HepG2 (cell line): Measurements from ENCODE around the gene RASSF4. TPM values are rescaled to one million over a fixed set of nuclear protein-coding genes. Genes with fewer than 3 reads are reported as not detected.

ENCODE experiments used
- ATF1 ChIP-seq: IDR thresholded peaks from 2 replicates; pipeline ENCODE4 v1.6.1; 2016; ENCODE audit warnings: mild to moderate bottlenecking, control low read depth
- ATF5 ChIP-seq: sonication (generic); formaldehyde crosslinking; IDR thresholded peaks from 2 replicates; pipeline ENCODE4 v1.4.0; 2020; ENCODE audit warnings: mild to moderate bottlenecking, low read depth, missing genetic modification reagents
- E2F1 ChIP-seq: sonication (generic); formaldehyde crosslinking; IDR thresholded peaks from 2 replicates; pipeline ENCODE4 v1.5.0; 2020; ENCODE audit warnings: missing genetic modification reagents
- GMEB1 ChIP-seq: sonication (generic); formaldehyde crosslinking; IDR thresholded peaks from 2 replicates; pipeline ENCODE4 v1.5.1; 2020; ENCODE audit warnings: missing genetic modification reagents, mild to moderate bottlenecking, borderline replicate concordance
- HES4 ChIP-seq: sonication (generic); formaldehyde crosslinking; IDR thresholded peaks from 2 replicates; pipeline ENCODE4 v1.9.0; 2021; ENCODE audit warnings: mild to moderate bottlenecking, missing genetic modification reagents, borderline replicate concordance
- KAT8 ChIP-seq: IDR thresholded peaks from 2 replicates; pipeline ENCODE4 v1.6.1; 2016; ENCODE audit warnings: missing genetic modification reagents, missing compliant biosample characterization
- NR1H2 ChIP-seq: sonication (generic); formaldehyde crosslinking; IDR thresholded peaks from 2 replicates; pipeline ENCODE4 v1.8.1; 2022; ENCODE audit warnings: low read depth, missing genetic modification reagents, borderline replicate concordance
- PBX3 ChIP-seq: sonication (generic); formaldehyde crosslinking; IDR thresholded peaks from 2 replicates; pipeline ENCODE4 v1.8.1; 2023; ENCODE audit warnings: missing genetic modification reagents, inconsistent platforms, borderline replicate concordance
- SALL1 ChIP-seq: sonication (generic); formaldehyde crosslinking; IDR thresholded peaks from 2 replicates; pipeline ENCODE4 v1.8.0; 2022; ENCODE audit warnings: mild to moderate bottlenecking, missing genetic modification reagents
- SNAPC4 ChIP-seq: sonication (generic); formaldehyde crosslinking; IDR thresholded peaks from 2 replicates; pipeline ENCODE4 v1.4.0; 2020; ENCODE audit warnings: mild to moderate bottlenecking, missing genetic modification reagents
- SP140L ChIP-seq: sonication (generic); formaldehyde crosslinking; IDR thresholded peaks from 2 replicates; pipeline ENCODE4 v1.4.0; 2020; ENCODE audit warnings: missing genetic modification reagents, borderline replicate concordance
- ZBTB1 ChIP-seq: sonication (generic); formaldehyde crosslinking; IDR thresholded peaks from 2 replicates; pipeline ENCODE4 v1.4.0; 2020; ENCODE audit warnings: missing genetic modification reagents, borderline replicate concordance
- ZBTB20 ChIP-seq: sonication (generic); formaldehyde crosslinking; IDR thresholded peaks from 2 replicates; pipeline ENCODE4 v1.8.1; 2023; ENCODE audit warnings: missing genetic modification reagents, low read depth, mild to moderate bottlenecking, borderline replicate concordance
- ZNF275 ChIP-seq: sonication (generic); formaldehyde crosslinking; IDR thresholded peaks from 2 replicates; pipeline ENCODE4 v1.8.0; 2022; ENCODE audit warnings: missing genetic modification reagents, mild to moderate bottlenecking, inconsistent platforms, borderline replicate concordance
- ZNF672 ChIP-seq: sonication (generic); formaldehyde crosslinking; IDR thresholded peaks from 2 replicates; pipeline ENCODE4 v1.8.1; 2022; ENCODE audit warnings: missing genetic modification reagents
- ZNF737 ChIP-seq: sonication (generic); formaldehyde crosslinking; IDR thresholded peaks from 2 replicates; pipeline ENCODE4 v1.5.0; 2020; ENCODE audit warnings: missing genetic modification reagents, mild to moderate bottlenecking, borderline replicate concordance
- ZNF883 ChIP-seq: sonication (generic); formaldehyde crosslinking; IDR thresholded peaks from 2 replicates; pipeline ENCODE4 v1.5.1; 2020; ENCODE audit warnings: mild to moderate bottlenecking, missing genetic modification reagents; ENCODE audit errors: not compliant biosample characterization
- polyA plus RNA-seq, 8 experiments: library from polyadenylated mRNA; depleted of rRNA in 3 of 8; stranded (reverse) in 7 of 8; unstranded in 1 of 8; fragments of >200 nt; fragmentation: Illumina TruSeq in 4 of 8; extraction: Trizol in 4 of 8; gene quantifications; 2 replicates each; pipeline versions ENCODE4 v1.2.1 to v1.2.3, GENCODE V29; 2011 to 2016; ENCODE audit warnings: low read depth in 4 of 8, missing spikeins in 1 of 8, mixed read lengths in 1 of 8; ENCODE audit not compliant: insufficient read depth in 1 of 8
- total RNA-seq, 5 experiments: library from RNA; depleted of rRNA; stranded (reverse); fragments of >200 nt; fragmentation: Illumina TruSeq; extraction: Trizol; gene quantifications; 2 replicates each; pipeline ENCODE4 v1.2.3, GENCODE V29; 2016; ENCODE audit warnings: low read depth in 1 of 5

Gene RASSF4
- total and polyA plus RNA-seq, 2 of the 13 experiments (the other 11 are each of a cell fraction or from before 2014, with no cell fraction given) = 34.0 to 51.7 TPM

- TF ChIP-seq GMEB1 (CRISPR knock-in tag) (no peak; the same call in 1 of the 2 replicates), ZBTB1 (CRISPR knock-in tag) (no peak), ZNF672 (no peak), ATF1 (CRISPR knock-in tag) (no peak), NR1H2 (no peak), SNAPC4 (CRISPR knock-in tag) (no peak), E2F1 (CRISPR knock-in tag) (no peak), KAT8 (peak; percentile 14; the same call in 1 of the 2 replicates), ZNF883 (no peak), SALL1 (CRISPR knock-in tag) (peak; percentile 83), ZNF737 (CRISPR knock-in tag) (no peak), ZNF275 (CRISPR knock-in tag) (no peak), ZBTB20 (CRISPR knock-in tag) (no peak; the same call in 1 of the 2 replicates), PBX3 (CRISPR knock-in tag) (no peak), ATF5 (CRISPR knock-in tag) (no peak), SP140L (CRISPR knock-in tag) (peak; percentile 77; the same call in 1 of the 2 replicates), HES4 (no peak)
Measured at GRCh38 chr10:44995914-44996669, 36.5 kb downstream of the RASSF4 start (continued).
